ENCODE results near the gene TAS2R7.

TAS2R7 gene

DNA sequence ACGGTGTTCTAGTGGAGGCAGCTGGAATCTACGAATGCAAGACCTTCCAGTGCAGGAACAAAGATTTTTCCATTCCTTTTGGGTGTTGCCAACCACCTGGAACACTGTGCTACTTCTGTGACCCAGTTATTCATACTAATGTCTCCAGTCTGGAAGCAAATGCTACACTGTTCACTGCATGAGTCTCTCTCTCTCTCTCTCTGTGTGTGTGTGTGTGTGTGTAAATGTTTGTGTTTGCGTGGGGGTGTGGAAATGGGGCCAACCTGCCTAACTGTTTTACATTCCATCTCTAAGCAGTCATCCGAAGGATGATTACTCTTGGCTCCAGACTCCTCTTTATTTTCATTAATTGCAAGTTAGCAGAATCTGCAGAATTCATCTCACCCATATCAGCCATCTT lies 49.4 kb downstream of the TAS2R7 start:
- H3K27me3 ChIP-seq (ENCODE audit: control insufficient read depth in 2 of 2, insufficient read depth in 2 of 2, low read length in 2 of 2) = no peaks in the 10 kb centered on the region
- H3K9ac ChIP-seq (ENCODE audit: low read depth in 1 of 2, low read length in 2 of 2) = no peak overlapping the region
- H3K4me1 ChIP-seq (ENCODE audit: control insufficient read depth in 2 of 2, insufficient read depth in 2 of 2, low read length in 2 of 2) = no peaks in the 10 kb centered on the region
- H3K27ac ChIP-seq (ENCODE audit: low read depth in 2 of 2, low read length in 2 of 2) = no peak overlapping the region
- H3K4me3 ChIP-seq (ENCODE audit: low read length in 2 of 2) = no peak overlapping the region
- H3K9me3 ChIP-seq (ENCODE audit: control insufficient read depth in 2 of 2, low read length in 2 of 2) = peaks cover 0 to 2% of the 10 kb centered on the region in 2 donors
- no peaks in the 10 kb centered on the region for H3K36me3 ChIP-seq (ENCODE audit: control insufficient read depth in 2 of 2, insufficient read depth in 2 of 2, low read length in 2 of 2)
